ENCODE data around the gene COPB1.

Gene COPB1

GRCh38 chr11:14506532-14506931 is 6.9 kb upstream of the COPB1 start:
- no peak overlapping the region for H3K4me3 ChIP-seq (ENCODE audit: low read depth, low read length)
- H3K27ac ChIP-seq = no peak overlapping the region
- TF ChIP-seq CTCF (IDR thresholded peaks at IDR 0.05; ENCODE audit: low read depth, low read length, missing control alignments) = no peak
- H3K36me3 ChIP-seq (replicated peaks) = peaks cover 64% of the 10 kb centered on the region
- in situ Hi-C loops (cut with HindIII; ENCODE audit: low pct_ligation_motif_present, low sequenced_read_pairs) = no loop called here
- DNase-seq = peak; percentile 22
- H3K27me3 ChIP-seq (replicated peaks) = no peaks in the 10 kb centered on the region

- H3K4me3 ChIP-seq (ENCODE audit: low read depth, low read length) = no peak overlapping the region
- in situ Hi-C loops (cut with HindIII; ENCODE audit: low pct_ligation_motif_present, low sequenced_read_pairs) = no loop called here
- TF ChIP-seq CTCF (IDR thresholded peaks at IDR 0.05; ENCODE audit: low read depth, low read length, missing control alignments) = no peak
- peaks cover 47% of the 10 kb centered on the region for H3K36me3 ChIP-seq (replicated peaks)
- no peaks in the 10 kb centered on the region for H3K27me3 ChIP-seq (replicated peaks)
- H3K27ac ChIP-seq = no peak overlapping the region
- DNase-seq = no peak
Measured at GRCh38 chr11:14503023-14503422, 3.4 kb upstream of the COPB1 start.

- TF ChIP-seq CTCF (IDR thresholded peaks at IDR 0.05; ENCODE audit: low read depth, low read length, missing control alignments) = no peak
- in situ Hi-C loops (cut with HindIII; ENCODE audit: low pct_ligation_motif_present, low sequenced_read_pairs) = no loop called here
- Histone ChIP-seq H3K27me3 (replicated peaks) (no peaks in the 10 kb centered on the region), H3K4me3 (ENCODE audit: low read depth, low read length) (no peak overlapping the region), H3K36me3 (replicated peaks) (peaks cover 45% of the 10 kb centered on the region), H3K27ac (no peak overlapping the region)
- no peak for DNase-seq
Measured at GRCh38 chr11:14502039-14502438, 2.4 kb upstream of the COPB1 start.

- peak; percentile 47 for DNase-seq
- in situ Hi-C loops (cut with HindIII; ENCODE audit: low pct_ligation_motif_present, low sequenced_read_pairs) = no loop called here
- Histone ChIP-seq H3K27ac (peak overlapping the region; percentile 75), H3K4me3 (ENCODE audit: low read depth, low read length) (peak overlapping the region; percentile 96), H3K27me3 (replicated peaks) (no peaks in the 10 kb centered on the region), H3K36me3 (replicated peaks) (peaks cover 35% of the 10 kb centered on the region)
- TF ChIP-seq CTCF (IDR thresholded peaks at IDR 0.05; ENCODE audit: low read depth, low read length, missing control alignments) = no peak
Measured at GRCh38 chr11:14500181-14500651, 605 bp upstream of the COPB1 start.

GRCh38 chr11:14499178-14499559 is 442 bp downstream of the COPB1 start:
- H3K27me3 ChIP-seq (replicated peaks) = no peaks in the 10 kb centered on the region
- TF ChIP-seq CTCF (IDR thresholded peaks at IDR 0.05; ENCODE audit: low read depth, low read length, missing control alignments) = no peak
- peak overlapping the region; percentile 75 for H3K27ac ChIP-seq
- in situ Hi-C loops (cut with HindIII; ENCODE audit: low pct_ligation_motif_present, low sequenced_read_pairs) = no loop called here
- no peak for DNase-seq
- H3K36me3 ChIP-seq (replicated peaks) = peaks cover 29% of the 10 kb centered on the region
- H3K4me3 ChIP-seq (ENCODE audit: low read depth, low read length) = peak overlapping the region; percentile 96

- no peaks in the 10 kb centered on the region for H3K27me3 ChIP-seq (replicated peaks)
- TF ChIP-seq CTCF (IDR thresholded peaks at IDR 0.05; ENCODE audit: low read depth, low read length, missing control alignments) = no peak
- peaks cover 82% of the 10 kb centered on the region for H3K36me3 ChIP-seq (replicated peaks)
- in situ Hi-C loops (cut with HindIII; ENCODE audit: low pct_ligation_motif_present, low sequenced_read_pairs) = no loop called here
- H3K4me3 ChIP-seq (ENCODE audit: low read depth, low read length) = no peak overlapping the region
- DNase-seq = no peak
- no peak overlapping the region for H3K27ac ChIP-seq
Measured at GRCh38 chr11:14480716-14481115, 18.9 kb downstream of the COPB1 start.
